DOHH2 (cell line): ENCODE results near the gene DNMT3A.

Experiments
- H3F3A ChIP-seq: fragments of 200-600 bp; sonication (generic), shearing (Covaris generic); 2 replicates; pipeline ENCODE4 v1.6.0; 2016; ENCODE audit warnings: antibody characterized with exemption, mild to moderate bottlenecking; ENCODE audit not compliant: control insufficient read depth, insufficient read depth
- H3K27ac ChIP-seq: fragments of 200-600 bp; sonication (generic); 2 replicates; pipeline ENCODE4 v1.5.1; 2014; ENCODE audit warnings: low read depth, mild to moderate bottlenecking, low read length, moderate library complexity
- H3K27me3 ChIP-seq: fragments of 200-600 bp; sonication (generic); 2 replicates; pipeline ENCODE4 v1.6.1; 2014; ENCODE audit warnings: mild to moderate bottlenecking, low read length, mixed read lengths; ENCODE audit not compliant: control insufficient read depth
- H3K36me3 ChIP-seq: fragments of 200-600 bp; sonication (generic); 2 replicates; pipeline ENCODE4 v1.6.1; 2014; ENCODE audit warnings: mild to moderate bottlenecking, low read length, moderate library complexity, mixed read lengths; ENCODE audit not compliant: control insufficient read depth
- H3K4me1 ChIP-seq: fragments of 200-600 bp; sonication (generic); 2 replicates; pipeline ENCODE4 v1.6.1; 2014; ENCODE audit warnings: mild to moderate bottlenecking, low read length, mixed read lengths; ENCODE audit not compliant: control insufficient read depth
- H3K4me2 ChIP-seq: fragments of 200-600 bp; sonication (generic); 2 replicates; pipeline ENCODE4 v1.6.0; 2014; ENCODE audit warnings: mild to moderate bottlenecking, low read length, moderate library complexity
- H3K4me3 ChIP-seq: fragments of 200-600 bp; sonication (generic); 2 replicates; pipeline ENCODE4 v1.5.1; 2014; ENCODE audit warnings: mild to moderate bottlenecking, low read length, mixed read lengths
- H3K79me2 ChIP-seq: fragments of 200-600 bp; sonication (generic); 2 replicates; pipeline ENCODE4 v1.6.1; 2014; ENCODE audit warnings: mild to moderate bottlenecking, low read length, mixed read lengths; ENCODE audit not compliant: control insufficient read depth
- H3K9me2 ChIP-seq: fragments of 200-600 bp; sonication (generic); replicated peaks from 2 replicates; pipeline ENCODE4 v1.6.1; 2014; ENCODE audit warnings: mild to moderate bottlenecking, low read length, mixed read lengths; ENCODE audit not compliant: control insufficient read depth
- H3K9me3 ChIP-seq: fragments of 200-600 bp; sonication (generic); 2 replicates; pipeline ENCODE4 v1.6.1; 2014; ENCODE audit warnings: antibody characterized with exemption, low read length, mixed read lengths; ENCODE audit not compliant: control insufficient read depth, insufficient read depth
- H4K20me1 ChIP-seq: fragments of 200-600 bp; sonication (generic); 2 replicates; pipeline ENCODE4 v1.6.0; 2014; ENCODE audit warnings: low read depth, mild to moderate bottlenecking, antibody characterized with exemption, low read length, moderate library complexity; ENCODE audit not compliant: control insufficient read depth, insufficient read depth
- EZH2phosphoT487 ChIP-seq: fragments of 200-600 bp; sonication (generic); IDR thresholded peaks from 2 replicates; pipeline ENCODE4 v1.6.1; 2017; ENCODE audit warnings: borderline replicate concordance, mild to moderate bottlenecking, antibody characterized with exemption, low read length, moderate library complexity, mixed read lengths
- TF ChIP-seq, protein P1 (sequence below): fragments of 200-600 bp; sonication (generic); IDR thresholded peaks from one replicate; pipeline ENCODE4 v1.5.1; 2014; ENCODE audit warnings: antibody characterized with exemption, mild to moderate bottlenecking, low read depth, low read length; ENCODE audit not compliant: poor library complexity, severe bottlenecking

The DNMT3A gene

GRCh38 chr2:25233916-25234605 lies 107.7 kb downstream of the DNMT3A start:
- H3K27ac ChIP-seq: no peak overlapping the region
- H3K36me3 ChIP-seq: no peaks in the 10 kb centered on the region
- no peak overlapping the region for H3K4me2 ChIP-seq
- no peaks in the 10 kb centered on the region for H3K79me2 ChIP-seq
- no peak overlapping the region for H3K4me3 ChIP-seq
- H3K9me3 ChIP-seq: no peaks in the 10 kb centered on the region
- H3K9me2 ChIP-seq: no peaks in the 10 kb centered on the region
- TF ChIP-seq, protein P1, sequence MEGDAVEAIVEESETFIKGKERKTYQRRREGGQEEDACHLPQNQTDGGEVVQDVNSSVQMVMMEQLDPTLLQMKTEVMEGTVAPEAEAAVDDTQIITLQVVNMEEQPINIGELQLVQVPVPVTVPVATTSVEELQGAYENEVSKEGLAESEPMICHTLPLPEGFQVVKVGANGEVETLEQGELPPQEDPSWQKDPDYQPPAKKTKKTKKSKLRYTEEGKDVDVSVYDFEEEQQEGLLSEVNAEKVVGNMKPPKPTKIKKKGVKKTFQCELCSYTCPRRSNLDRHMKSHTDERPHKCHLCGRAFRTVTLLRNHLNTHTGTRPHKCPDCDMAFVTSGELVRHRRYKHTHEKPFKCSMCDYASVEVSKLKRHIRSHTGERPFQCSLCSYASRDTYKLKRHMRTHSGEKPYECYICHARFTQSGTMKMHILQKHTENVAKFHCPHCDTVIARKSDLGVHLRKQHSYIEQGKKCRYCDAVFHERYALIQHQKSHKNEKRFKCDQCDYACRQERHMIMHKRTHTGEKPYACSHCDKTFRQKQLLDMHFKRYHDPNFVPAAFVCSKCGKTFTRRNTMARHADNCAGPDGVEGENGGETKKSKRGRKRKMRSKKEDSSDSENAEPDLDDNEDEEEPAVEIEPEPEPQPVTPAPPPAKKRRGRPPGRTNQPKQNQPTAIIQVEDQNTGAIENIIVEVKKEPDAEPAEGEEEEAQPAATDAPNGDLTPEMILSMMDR: no peak
- TF ChIP-seq EZH2phosphoT487: no peak
- peaks cover 6% of the 10 kb centered on the region; the same call in 1 of the 2 replicates for H3K27me3 ChIP-seq
- no peaks in the 10 kb centered on the region for H3K4me1 ChIP-seq
- no peaks in the 10 kb centered on the region for H3F3A ChIP-seq
- 0 out of 2 replicates have a peak, but pooled peaks cover 3% of the 10 kb centered on the region for H4K20me1 ChIP-seq

GRCh38 chr2:25232248-25232825 lies 109.4 kb downstream of the DNMT3A start:
- Histone ChIP-seq H3K36me3 (no peaks in the 10 kb centered on the region), H3K4me1 (peaks cover 3% of the 10 kb centered on the region; the same call in 1 of the 2 replicates), H4K20me1 (0 out of 2 replicates have a peak, but pooled peaks cover 3% of the 10 kb centered on the region), H3K79me2 (no peaks in the 10 kb centered on the region), H3K4me2 (no peak overlapping the region), H3K27me3 (peaks cover 13% of the 10 kb centered on the region; the same call in 1 of the 2 replicates), H3K9me2 (no peaks in the 10 kb centered on the region), H3F3A (peaks cover 3% of the 10 kb centered on the region; the same call in 1 of the 2 replicates), H3K27ac (no peak overlapping the region), H3K9me3 (no peaks in the 10 kb centered on the region), H3K4me3 (no peak overlapping the region)
- TF ChIP-seq EZH2phosphoT487: no peak
- TF ChIP-seq, protein P1: no peak

GRCh38 chr2:25230948-25231311 lies 110.8 kb downstream of the DNMT3A start:
- H3K4me1 ChIP-seq: peaks cover 14% of the 10 kb centered on the region
- H3F3A ChIP-seq: peaks cover 3% of the 10 kb centered on the region; the same call in 1 of the 2 replicates
- H3K36me3 ChIP-seq: no peaks in the 10 kb centered on the region
- no peak for TF ChIP-seq EZH2phosphoT487
- TF ChIP-seq, protein P1: no peak
- H4K20me1 ChIP-seq: 0 out of 2 replicates have a peak, but pooled peaks cover 3% of the 10 kb centered on the region
- H3K9me2 ChIP-seq: no peaks in the 10 kb centered on the region
- H3K27me3 ChIP-seq: peaks cover 23% of the 10 kb centered on the region
- no peaks in the 10 kb centered on the region for H3K79me2 ChIP-seq
- H3K9me3 ChIP-seq: no peaks in the 10 kb centered on the region
- H3K4me2 ChIP-seq: no peak overlapping the region
- H3K4me3 ChIP-seq: no peak overlapping the region
- H3K27ac ChIP-seq: no peak overlapping the region
